AG10803 (cell line): Measurements from ENCODE around the gene IGSF23.

Experiments used
- DNase-seq: peaks from one replicate; pipeline ENCODE4 v3.0.0; 2010; ENCODE audit warnings: low read depth
- H3K4me3 ChIP-seq: 2 replicates; pipeline ENCODE4 v1.5.1; 2011; ENCODE audit warnings: mild to moderate bottlenecking, low read length, control low read depth
- CTCF ChIP-seq: conservative IDR thresholded peaks from 2 replicates; pipeline ENCODE4 v1.5.1; 2011; ENCODE audit warnings: mild to moderate bottlenecking, low read length, control low read depth, inconsistent platforms

Gene IGSF23

DNA sequence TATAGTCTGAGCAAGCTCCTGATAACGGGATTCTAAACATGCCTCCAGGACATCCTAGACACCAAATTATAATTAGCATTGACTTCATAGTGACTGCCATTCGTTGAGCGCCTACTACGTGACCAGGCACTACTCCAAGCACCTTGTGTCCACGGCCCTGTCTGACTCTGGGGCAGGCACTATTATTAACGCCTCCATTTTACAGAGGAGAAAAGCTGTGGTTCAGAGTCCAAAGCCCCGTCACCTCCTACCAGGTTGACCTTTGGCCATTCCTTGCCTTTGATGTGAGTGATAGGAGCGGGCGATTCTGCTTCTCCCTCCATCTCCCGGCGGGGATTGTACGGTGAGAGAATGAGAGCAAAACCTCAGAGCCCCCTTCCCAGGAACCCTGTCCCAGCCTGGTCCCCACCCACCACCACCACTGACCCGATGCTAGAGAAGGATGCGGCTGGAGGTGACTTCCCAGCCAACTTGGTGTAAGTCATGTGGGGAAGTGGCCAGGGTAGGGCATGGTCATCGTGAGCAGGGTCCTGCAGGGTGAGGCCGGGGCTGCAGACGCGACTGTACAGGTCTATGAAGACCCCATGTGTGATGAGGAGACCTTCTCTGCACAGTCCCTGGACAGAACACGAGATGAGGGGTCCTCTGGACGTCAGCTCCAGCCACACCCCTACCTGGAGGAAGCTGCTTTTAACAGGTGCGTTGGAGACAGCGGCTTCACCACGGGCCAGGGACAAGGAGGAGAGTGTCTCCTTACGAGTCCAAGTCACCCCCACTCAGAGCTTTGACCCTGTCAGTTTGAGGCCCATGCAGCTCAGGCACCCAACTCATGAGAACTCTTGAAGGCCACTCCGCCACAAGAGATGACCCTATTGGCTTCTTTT lies at the start of gene IGSF23:
TSS of gene IGSF23 (plus strand) at position 269 of the 884 bp plus-strand sequence. CDS start at position 352, 83 bp downstream.
- no peak for TF ChIP-seq CTCF
- DNase-seq, result no peak
- H3K4me3 ChIP-seq, result no peak within 1 kb of the TSS

DNA sequence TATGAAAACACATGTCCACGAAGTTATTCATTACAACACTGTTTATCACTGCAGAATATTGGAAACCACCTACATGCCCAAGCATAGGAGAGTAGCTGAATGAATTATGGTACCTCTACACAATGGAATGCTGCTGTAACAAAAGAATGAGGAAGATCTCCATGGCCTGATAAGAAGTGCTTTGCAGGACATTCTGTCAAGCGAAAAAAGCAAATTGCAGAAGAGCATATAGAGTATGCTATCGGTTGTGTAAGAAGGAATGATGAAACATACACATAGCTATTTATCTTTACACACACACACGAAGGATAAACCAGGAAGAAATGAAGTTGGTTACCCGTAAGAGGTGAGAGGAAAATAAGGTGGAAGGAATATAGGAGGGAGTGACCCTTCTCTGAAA lies 46.4 kb upstream of the IGSF23 start:
- H3K4me3 ChIP-seq, result no peak overlapping the region
- no peak for TF ChIP-seq CTCF
- no peak for DNase-seq

GRCh38 chr19:44567745-44568144 lies 45.6 kb upstream of the IGSF23 start:
- no peak for DNase-seq
- no peak for TF ChIP-seq CTCF
- no peak overlapping the region for H3K4me3 ChIP-seq

GRCh38 chr19:44570603-44570983 lies 42.8 kb upstream of the IGSF23 start:
- TF ChIP-seq CTCF, result no peak
- H3K4me3 ChIP-seq, result no peak overlapping the region
- no peak for DNase-seq

GRCh38 chr19:44570984-44571684 lies 42.2 kb upstream of the IGSF23 start:
- peak; percentile 79 for DNase-seq
- H3K4me3 ChIP-seq, result no peak overlapping the region
- TF ChIP-seq CTCF, result peak; percentile 84

DNA sequence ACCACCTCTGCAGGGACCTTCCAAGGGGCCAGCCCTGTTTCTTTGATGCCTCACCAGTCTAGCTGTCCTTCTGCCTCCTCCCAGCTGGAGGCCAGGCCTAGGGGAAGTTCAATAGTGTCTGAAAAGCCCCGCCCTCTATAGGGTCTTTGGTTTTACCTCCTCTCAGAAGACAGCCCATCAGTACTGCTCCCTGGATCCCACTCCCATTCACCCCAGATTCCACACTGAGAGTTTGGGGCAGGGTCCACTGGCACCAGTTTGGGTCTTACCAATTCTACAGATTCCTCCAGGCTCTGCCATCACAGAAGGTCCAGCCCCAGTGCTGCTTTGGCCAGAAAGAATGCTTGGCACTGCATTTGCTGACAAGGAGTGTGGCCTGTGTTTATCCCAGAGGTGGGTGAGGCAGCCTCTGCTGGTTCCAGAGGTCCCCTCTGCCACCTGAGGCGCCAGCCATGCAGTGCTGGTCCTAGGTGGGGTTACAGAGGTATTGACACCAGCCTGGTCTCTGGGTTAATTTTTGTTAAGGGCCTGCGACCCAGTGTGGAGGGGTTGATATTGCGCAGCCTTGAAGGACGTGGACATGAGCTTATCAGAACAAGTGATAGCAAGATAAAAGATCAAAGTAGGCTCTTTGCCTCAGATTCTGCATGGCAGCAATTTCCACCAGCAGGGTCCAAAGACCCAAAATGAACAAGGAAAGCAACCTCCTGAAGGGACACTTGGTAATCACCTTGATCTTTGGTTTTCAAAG lies 41.4 kb upstream of the IGSF23 start:
- H3K4me3 ChIP-seq, result no peak overlapping the region
- TF ChIP-seq CTCF, result no peak
- no peak for DNase-seq
